HCEC 1CT (cell line): ENCODE measurements around the gene ZNF343.
"Not testable (repeated sequence)": the region's sequence is repeated elsewhere in the genome, so short reads cannot be mapped to it uniquely, and the experiment has no call there.

ENCODE experiments used
- DNase-seq: peaks from one replicate; pipeline ENCODE4 v3.0.0-alpha.2; 2017

ZNF343 gene

DNA sequence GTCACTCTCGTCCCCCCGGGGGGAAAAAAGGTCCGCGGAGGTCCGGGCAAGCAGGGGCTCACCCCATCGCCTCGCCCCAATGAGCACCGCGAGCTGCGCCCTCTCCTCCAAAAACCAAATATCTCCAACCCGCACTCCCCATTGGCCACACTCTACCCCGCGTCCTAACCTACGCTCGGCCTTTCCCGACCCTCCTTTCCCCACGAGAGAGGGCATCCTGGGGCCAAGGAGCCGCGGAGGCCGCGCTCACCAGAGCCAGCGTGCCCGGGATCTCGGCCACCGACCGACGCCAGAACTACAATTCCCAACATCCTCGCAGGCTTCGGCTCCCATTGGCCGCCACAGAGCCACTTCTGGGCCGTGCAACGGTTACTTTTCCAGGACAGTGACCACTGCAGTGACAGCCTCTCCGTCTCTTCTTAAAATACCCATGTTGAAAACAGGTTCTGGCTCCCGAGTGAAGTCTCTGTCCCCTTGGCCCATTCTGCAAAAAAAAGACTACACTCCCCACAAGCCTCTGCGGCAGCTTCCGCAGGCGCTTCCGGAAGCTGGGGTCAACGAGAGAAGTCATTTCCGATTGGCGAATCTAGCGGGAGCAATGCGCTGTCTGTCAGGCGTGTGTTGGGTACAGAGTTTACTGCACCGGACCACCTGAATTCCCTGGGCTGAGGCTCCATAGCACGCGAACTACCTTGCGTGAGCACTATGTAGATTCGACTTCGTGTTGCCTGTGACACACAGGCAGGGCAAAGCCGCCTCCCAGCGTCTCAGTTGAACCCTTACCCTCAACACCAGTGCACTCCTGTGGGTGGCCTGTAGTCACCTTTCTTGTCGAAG is at the start of gene ZNF343:
ZNF343 (minus strand) TSS at position 285 of the 837 bp plus-strand sequence. CDS start 15,020 bp downstream, outside the sequence.
- peak; percentile 79 for DNase-seq

DNA sequence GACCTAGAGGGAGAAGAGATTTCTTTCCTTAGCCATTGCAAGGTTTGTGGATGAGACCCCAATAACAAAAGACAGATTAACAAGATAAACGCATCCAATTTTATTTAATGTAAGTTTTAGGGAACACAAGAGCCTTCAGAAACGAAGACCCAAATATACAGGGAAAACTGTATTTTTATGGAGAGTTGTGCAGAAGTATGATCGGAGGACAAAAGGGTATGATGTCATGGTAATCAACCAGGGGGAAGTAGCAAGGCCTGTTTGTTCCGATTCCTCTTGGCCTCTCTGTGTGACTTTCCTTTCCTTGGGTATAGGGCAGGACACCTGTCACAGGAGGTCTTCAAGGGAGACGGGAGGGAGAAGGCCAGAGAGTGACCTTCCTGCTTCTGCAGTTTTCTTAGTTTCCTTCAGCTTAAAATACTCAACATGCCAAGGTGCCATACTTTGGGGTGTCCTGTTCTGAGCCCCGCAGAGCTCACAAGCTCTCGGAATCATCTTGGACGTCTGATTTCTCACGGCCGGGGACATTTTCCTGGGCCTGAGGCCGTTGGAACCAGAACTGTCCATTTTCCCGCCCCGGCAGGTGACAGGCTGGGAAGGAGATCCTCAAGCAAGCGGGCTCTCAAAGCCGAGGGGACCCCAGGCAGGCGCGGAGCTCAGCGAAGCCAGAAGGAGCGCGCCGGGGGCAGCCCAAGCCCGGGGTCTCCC is 49.3 kb upstream of the ZNF343 start:
- DNase-seq, result no peak

DNA sequence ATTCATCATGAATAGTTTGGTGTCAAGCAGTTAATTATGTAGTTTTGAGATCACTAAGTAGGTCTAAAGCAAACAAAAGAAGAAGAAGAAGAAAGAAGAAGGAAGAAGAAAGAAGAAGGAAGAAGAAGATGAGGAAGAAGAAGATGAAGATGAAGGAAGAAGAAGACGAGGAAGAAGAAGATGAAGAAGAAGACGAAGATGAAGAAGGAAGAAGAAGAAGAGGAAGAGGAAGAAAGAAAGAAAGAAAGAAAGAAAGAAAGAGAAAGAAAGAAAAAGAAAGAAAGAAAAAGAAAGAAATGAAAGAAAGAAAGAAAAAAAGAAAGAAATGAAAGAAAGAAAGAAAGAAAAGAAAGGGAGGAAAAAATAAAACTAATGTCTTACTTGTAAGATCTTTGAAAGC is 36.9 kb upstream of the ZNF343 start:
- DNase-seq, result no peak

DNA sequence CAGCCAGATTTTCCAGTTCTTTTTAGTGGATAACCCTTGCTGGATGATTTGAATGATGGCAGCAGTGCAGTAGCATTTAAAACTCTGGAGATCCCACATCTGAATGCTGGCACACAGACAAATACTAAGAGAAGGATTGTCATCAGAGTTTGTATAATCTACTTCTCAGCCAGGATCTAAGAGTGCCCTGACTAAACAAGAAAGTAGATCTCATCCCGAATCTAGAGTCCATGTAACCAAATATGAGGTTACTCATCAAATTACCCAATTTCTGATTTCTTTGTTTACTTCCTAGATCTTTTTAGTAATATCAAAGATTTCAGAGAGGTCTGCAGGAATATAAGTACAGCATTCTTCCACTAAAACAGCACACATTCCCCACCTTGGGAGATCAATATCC is 35.5 kb upstream of the ZNF343 start:
- peak; percentile 51 for DNase-seq

DNA sequence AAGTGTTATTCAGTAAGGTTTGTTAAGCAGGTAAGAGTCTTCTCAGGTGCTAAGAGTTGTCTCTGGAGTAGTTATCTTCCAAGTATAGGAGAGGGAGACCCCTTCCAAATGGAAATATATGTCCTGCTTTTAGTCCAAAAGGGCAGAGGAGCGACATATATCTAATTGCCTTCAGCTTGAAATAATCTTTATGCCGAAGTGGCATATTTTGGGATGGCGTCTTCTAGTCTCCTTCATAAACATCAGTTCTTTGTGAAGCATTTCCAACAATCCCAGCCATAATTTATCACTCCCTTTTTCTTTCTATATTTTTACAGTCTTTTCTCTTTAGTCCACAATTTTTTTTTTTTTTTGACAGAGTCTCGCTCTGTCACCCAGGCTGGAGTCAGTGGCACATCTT is 33.6 kb upstream of the ZNF343 start:
- DNase-seq, result no peak

DNA sequence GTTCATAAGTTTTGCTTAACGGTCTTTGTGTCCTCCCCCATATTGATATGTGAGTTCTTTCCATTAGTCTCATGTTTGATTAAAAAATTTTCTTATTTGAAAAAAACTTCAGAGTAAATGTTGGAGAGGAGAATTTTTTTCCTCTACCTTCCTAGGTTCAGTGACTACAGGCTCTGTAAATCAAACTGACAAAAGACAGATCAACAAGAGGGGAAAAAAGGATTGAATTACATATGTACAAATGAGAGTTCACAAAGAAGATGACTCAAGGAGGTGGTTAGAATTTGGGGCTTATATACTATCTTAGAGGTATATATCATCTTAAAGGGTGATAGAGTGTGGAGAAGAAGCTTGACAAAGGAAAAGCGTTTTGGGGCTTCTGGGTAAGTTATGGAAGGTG is 33.2 kb upstream of the ZNF343 start:
- DNase-seq, result no peak

DNA sequence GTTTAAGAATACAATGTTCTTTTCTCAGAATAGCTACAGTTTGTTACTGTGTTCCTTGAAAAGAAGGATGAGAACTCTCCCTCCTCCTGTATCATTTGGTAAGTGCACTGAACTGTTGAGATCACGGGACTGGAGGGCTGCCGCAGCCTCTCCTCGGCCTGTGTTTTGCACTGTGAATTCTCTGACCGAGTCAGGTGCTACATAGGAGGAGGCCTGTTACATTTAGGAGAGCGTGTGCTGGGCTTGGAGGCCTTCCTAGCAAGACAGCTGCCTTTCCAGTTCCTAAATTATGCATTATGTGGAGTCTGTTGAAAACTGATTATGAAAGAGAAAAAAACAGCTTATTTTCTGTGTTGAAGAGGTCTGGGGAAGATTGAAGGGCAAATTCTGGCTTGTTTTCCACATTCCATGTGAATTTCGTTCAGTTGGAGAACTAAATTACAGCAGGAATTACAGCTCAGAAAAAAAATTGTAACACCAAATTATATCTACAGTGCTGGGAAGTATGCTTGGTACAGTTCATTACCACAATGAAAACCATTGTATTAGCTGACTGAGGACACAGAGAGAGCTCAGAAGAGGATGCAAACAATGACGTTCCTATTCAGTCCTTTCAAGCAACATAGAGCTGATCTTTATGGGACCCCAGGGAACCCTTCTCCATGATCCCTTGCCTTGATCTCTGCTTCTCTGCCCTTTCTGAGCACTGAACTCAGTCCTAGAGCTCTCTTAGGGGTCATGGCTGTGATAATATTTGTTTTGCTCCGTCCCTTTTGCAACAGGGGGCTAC is 30.4 kb upstream of the ZNF343 start:
- DNase-seq, result no peak

DNA sequence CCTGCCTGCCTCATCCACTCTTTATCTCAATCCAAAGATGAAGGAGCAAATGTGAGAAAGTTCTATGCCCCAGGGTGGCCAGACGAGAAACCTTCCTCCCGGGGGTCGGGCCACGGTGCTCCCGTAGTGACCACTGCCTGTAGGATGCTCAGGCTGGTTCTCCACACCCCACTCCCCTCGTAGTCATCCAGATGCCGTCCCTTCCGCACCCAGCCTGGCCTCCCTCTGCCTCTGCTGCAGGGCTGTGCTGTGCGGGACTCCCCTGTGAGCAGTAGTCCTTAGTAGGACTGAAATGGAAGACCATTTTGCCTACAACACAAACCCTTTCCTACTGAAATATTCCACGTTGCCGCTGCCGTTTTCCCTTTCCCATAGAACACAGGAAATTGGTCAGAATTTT is 29.6 kb upstream of the ZNF343 start:
- DNase-seq, result no peak

DNA sequence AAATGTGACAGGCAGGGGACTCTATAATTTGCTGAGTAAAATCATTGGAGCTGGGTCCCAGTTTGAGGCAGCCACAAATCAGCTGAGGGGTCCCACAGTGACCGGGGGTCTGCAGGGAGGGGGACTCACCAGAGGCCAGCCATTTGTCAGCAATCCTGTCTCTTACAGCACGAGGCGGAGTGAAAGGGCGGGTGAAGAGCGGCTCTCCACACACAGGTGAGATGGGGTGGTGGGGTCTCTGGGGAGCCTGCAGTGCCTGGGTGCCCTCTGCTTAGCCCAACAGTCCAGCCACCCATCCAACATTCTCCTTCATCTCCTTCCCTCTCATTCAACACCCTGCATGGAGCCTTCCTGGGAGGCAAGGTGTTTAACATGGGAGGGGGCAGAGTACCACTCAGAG is 28.4 kb upstream of the ZNF343 start:
- no peak for DNase-seq

DNA sequence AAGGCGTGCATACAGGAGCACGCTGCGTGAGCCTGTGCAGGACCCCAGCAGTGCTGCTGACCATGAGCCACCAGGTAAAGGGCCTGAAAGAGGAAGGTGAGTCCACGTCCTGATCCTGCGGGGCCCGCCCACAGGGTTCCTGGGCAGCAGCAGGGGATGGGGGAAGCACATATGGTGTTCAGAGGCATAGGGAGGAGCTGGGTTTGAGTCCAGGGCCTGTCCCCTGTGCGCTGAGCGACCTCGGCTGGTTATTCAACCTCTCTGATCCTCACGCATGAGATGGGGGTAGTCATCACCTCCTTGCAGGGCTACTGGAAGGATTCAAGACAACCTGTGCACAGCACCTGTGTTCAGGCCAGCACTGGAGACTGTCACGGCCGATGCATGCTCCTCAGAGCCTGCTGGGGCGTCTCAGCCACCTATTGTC is 27.9 kb upstream of the ZNF343 start, which contains the start of gene TMC2:
TMC2 (plus strand) TSS at position 14 of the 427 bp plus-strand sequence; CDS start at position 63, 49 bp downstream.
- no peak for DNase-seq

DNA sequence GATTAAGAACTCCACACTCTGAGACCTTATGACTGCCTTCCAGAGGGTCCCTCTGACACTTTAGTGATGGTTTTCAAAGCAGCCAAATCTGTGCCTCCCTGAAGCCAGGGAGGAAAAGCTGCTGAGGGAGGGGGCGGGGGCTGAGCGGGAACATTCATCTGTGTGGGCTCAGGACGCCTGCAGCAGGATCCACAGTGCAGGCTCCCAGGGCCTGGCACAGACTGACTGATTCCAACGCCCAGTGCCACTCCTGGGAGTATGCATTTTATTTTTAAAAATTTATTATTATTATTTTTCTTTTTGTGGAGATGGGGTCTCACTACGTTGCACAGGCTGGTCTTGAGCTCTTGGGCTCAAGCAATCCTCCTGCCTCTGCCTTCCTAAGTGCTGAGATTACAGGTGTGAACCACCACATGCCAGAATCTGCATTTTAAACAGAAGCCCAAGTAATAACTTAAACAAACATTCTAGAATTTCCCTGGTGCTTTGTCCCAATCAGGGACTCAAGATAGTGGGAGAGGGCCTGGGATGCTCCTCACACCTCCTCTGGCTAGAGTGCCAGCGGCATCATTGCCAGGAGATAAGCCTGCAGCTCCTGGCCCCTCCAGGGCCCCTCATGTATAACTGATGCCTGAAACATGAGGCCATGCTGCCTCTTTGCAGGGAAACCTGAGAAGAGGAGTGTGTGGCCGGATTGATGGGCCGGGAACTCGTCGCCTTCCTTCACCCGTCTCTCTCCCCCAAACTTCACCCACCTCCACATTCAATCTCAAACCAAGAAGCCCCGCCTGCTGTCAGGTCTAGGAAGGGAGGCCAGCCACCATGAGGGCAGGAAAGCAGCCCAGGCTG is 27.2 kb upstream of the ZNF343 start:
- DNase-seq, result no peak

DNA sequence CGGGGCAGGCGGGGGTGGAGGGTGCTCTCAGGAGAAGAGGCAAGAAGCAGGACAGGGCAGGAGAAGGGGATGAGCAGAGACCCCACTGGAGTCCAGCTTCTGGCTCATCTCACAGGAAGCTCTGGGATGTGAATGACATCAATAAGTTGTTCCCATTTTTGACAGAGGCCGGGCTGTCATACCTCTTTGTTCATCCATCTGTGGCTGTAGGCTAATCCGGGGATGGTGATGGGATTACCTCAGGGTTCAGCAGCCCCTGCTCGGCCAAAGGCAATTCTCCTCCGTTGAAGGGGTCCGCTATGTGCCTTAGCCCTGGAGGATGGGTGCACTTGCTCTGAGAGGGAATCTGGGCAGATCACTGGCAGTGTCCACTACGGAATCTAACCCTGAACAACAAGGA is 24.4 kb upstream of the ZNF343 start:
- DNase-seq, result no peak

DNA sequence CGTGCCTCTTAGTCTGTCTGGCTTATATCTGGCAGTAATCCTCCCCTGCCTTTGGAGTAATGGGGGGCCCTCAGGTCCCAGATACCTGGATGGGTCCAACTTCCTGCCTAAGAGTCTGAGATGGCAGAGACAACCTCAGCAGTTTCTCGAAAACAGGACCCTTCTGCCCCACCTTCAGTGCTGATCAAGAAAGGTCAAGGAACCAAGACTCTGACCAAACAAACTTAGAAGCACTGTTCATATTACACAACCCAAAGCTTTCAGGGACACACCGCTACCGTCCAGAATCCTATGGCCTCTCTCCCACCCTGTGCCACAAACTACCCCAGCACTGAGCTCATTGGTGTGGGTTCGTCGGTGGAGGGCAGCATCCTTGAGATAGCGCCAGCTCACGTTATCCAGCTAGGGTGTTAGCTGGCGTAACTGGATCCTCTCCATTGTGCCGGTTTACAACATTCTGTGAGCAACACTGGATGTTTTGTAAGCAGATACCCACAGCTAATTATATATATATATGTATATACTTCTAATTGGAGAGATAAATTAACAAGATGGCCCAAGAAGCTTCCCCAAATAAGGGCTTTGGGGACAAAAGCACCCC is 20.1 kb upstream of the ZNF343 start:
- no peak for DNase-seq

DNA sequence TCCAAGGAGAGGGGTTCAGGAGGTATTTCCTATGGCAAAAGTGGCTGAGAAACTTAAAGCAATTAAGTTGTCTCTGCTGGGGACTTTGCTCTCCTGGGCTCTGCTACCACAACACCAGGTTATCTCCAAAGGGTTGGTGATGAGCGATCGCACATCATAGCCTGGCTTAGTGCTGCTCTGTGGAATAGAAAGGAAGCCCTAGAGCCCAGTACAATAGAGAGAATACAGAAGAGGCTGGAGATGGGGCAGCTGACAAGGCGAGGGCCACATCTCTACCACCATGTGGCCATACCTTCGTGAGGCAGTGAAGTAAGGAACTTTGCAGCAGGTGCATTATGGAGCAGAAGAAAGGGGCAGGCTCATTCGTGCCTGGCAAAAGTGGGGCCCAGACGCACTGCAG is 19.0 kb upstream of the ZNF343 start:
- no peak for DNase-seq

DNA sequence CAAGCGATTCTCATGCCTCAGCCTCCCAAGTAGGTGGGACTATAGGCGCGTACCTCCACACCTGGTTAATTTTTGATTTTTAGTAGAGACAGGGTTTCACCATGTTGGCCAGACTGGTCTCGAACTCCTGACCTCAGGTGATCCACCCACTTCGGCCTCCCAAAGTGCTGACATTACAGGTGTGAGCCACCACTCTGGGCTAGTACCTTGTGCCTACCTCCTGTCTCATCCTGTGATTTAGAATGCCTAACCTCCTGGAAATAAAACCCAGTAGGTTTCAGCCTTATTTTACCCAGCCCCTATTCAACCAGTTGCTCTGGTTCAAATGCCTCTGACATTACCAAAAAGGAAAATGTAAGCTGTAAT is 17.5 kb upstream of the ZNF343 start:
- DNase-seq, result not testable (repeated sequence)

DNA sequence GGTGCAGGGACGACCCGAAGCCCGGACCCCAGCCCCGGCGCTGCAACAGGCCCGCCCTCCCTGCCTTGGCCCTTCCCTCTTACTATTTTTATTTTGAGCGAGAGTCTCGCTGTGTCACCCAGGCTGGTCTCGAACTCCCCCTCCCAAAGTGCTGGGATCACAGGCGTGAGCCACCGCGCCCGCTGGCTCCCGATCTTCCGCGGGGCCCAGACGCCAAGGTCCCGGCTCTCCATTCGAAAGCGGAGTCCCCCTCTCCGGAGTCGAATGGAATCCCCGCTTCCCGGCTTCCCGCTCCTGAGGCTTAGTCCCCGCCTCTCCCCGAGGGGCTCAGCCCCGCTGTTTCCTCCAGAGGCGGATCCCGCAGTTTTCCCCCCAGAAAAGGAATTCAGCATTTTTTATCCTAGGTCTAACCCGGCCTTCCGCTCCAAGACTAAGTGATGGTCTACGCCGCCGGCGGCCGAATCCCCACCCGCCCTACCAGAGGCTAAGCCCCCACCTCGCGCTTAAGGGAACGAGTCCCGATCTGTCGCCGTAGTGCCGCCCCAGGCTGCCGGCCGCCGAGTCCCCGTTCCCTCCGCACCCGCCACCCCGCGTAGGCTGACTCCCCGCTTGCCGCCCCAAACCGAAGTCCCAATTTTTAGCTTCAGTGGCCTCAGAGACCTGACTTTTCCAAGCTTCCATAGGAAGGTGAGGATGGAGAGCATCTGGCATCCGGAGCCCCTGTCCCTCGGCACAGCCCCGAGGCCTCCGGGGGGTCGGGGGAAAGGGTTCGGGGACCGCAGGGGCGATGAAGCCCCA is 16.2 kb upstream of the ZNF343 start:
- peak; percentile 63 for DNase-seq

DNA sequence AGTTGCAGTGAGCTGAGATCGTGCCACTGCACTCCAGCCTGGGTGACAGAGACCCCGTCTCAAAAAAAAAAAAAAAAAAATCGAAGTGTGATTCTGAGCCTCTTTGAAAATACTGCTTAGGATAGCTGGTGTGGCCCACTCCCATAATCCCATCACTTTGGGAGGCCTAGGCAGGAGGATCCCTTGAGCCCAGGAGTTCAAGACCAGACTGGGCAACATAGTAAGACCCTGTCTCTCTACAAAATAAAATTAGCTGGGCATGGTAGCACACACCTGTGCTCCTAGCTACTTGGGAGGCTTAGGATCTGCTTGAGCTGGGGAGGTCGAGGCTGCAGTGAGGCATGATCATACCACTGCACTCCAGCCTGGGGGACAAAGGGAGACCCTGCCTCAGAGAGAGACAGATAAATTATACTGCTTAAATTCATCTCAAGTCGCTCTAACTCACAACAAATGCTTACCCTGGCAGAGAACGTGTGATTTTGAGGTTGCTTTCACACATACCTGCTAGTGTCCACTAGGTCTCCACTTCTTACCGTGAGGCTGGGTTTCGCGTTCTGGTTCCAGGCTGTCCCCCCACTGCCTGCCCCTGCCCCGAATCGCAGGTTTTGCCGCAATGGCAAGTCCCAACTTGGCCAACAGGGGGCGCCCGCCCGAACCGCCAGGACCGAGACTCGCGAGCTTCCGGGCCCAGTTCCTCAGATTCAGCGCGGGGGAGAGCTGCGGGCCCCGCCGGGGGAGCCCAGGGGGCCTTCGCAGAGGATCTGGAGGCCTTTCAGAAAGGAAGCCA is 15.4 kb upstream of the ZNF343 start:
- DNase-seq, result peak; percentile 70

DNA sequence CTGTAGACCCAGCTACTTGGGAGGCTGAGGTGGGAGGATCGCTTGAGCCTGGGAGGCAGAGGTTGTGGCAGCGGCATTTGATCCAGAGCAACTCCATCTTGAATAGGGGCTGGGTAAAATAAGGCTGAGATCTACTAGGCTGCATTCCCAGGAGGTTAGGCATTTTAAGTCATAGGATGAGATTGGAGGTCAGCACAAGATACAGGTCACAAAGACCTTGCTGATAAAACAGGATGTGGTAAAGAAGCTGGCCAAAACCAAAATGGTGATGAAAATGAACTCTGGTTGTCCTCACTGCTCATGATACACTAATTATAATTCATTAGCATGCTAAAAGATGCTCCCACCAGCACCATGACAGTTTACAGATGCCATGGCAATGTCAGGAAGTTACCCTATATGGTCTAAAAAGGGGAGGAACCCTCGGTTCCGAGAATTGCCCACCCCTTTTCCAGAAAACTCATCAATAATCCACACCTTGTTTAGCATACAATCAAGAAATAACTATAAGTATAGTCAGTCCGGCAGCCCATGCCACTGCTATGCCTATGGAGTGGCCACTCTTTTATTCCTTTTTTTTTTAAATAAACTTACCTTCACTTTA is 14.2 kb upstream of the ZNF343 start:
- not testable (repeated sequence) for DNase-seq

DNA sequence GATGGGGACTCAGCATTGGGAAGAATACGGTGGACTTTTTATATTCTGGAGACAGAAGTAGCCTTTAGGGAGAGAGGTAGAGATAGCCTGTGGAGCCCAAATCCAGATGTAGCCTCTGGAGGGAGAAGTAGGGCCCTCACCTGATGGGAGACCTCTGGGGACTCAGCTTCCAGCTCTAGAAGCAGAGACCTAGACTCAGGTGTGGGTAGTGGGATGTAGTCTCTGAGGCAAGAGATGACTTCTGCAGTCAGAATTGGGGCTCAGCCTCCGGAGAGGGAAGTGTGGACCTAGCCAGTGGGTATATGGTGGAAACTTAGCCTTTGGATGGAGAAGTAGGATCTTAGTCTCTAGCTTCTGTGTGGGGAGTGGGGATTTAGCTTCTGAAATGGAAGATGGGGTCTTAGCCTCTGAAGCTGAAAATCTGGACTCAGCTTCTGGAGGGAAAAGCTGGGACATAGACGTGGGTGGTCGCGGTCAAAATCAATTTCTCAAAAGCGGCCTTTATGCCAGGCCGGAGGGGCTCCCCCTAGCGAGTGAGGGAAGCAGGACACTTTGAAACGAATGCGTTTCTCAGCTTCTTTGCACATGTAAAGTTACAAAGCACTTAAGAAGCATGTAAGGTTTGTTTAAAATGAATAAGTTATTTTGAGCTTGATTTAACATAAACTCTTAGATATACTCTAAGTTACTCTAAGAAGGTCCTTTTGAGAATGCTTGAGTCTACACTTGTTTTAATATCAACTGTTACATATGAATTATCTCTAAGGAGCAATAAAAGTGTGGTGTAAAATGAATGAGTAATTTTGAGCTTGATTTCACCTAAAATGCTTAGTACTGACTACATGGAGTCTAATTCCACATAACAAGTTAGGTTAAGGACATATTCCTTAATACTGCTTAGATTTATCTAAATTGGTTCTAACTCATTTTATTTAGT is 12.9 kb upstream of the ZNF343 start:
- DNase-seq, result peak; percentile 53
